GM10266 (cell line): ENCODE results near the gene TRIM29.

Experiments
- DNase-seq: peaks from one replicate; pipeline ENCODE4 v3.0.0; 2012; ENCODE audit errors: extremely low spot score
- TF ChIP-seq, protein P1 (sequence below): IDR thresholded peaks from 2 replicates; pipeline ENCODE4 v1.5.1; 2012; ENCODE audit warnings: mild to moderate bottlenecking, low read depth; ENCODE audit not compliant: control insufficient read depth, insufficient read depth; ENCODE audit errors: missing control alignments

The TRIM29 gene

GRCh38 chr11:120130176-120130980 lies 7.5 kb downstream of the TRIM29 start:
- DNase-seq = no peak
- TF ChIP-seq, protein P1, sequence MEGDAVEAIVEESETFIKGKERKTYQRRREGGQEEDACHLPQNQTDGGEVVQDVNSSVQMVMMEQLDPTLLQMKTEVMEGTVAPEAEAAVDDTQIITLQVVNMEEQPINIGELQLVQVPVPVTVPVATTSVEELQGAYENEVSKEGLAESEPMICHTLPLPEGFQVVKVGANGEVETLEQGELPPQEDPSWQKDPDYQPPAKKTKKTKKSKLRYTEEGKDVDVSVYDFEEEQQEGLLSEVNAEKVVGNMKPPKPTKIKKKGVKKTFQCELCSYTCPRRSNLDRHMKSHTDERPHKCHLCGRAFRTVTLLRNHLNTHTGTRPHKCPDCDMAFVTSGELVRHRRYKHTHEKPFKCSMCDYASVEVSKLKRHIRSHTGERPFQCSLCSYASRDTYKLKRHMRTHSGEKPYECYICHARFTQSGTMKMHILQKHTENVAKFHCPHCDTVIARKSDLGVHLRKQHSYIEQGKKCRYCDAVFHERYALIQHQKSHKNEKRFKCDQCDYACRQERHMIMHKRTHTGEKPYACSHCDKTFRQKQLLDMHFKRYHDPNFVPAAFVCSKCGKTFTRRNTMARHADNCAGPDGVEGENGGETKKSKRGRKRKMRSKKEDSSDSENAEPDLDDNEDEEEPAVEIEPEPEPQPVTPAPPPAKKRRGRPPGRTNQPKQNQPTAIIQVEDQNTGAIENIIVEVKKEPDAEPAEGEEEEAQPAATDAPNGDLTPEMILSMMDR = no peak

DNA sequence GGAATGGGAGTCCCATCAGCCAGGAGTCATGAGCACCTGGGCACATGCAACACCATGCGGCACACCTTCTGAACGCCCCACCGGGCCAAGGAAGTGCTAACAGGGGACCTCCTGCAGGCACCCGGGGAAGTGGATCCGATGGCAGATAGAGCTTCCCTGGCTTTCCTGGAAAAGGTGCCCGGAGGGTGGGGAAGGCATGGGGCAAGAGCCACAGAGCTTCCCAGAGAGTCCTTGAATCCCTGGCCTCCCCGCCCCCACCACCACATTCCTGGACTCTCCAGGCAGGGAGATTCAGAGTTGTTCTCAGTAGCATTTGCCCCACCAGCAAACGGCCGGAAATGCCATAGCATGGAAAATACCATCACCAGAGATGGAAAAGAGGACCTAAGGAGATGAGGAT lies 8.3 kb downstream of the TRIM29 start:
- TF ChIP-seq, protein P1 = no peak
- no peak for DNase-seq

- TF ChIP-seq, protein P1 = no peak
- no peak for DNase-seq
Measured at GRCh38 chr11:120128392-120129119, 9.4 kb downstream of the TRIM29 start.

- TF ChIP-seq, protein P1 = no peak
- no peak for DNase-seq
Measured at GRCh38 chr11:120127236-120127635, 10.7 kb downstream of the TRIM29 start.

DNA sequence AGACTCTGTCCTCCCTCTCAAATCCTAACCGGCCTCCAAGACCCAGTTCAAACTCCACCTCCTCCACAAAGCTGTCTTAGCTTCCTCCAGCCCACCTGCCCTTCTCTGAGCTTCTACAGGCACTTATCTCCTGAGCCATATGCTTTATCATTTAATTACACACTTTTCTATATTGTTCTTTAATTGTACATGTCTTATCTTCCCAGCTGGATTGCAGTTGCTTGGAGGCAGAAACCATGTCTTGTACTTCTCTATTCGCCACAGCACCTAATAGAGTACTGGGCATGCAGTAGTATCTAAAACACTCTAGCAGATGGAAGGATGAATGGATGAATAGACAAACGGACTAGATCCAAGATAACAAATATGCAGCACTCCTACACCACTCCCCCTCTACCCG lies 11.3 kb downstream of the TRIM29 start:
- DNase-seq = no peak
- TF ChIP-seq, protein P1 = no peak

DNA sequence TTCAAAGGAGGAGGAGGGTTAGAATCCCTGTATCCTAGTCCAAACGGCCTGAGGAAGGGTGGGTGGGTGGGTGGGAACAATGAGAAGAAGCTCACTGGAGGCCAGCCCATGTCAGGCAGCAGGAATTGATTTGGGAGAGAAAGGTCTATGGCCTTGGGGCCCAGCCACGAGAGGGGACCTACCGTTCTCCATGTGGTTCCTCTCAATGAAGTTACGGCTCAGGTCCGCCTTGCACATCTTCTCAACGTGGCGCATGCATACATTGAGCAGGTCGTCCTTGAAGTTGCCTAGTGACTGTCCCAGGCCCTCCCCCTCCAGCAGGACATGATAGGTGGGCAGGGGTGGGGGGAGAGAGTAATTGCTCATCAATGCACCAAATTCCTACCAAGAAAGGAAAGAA lies 12.4 kb downstream of the TRIM29 start:
- TF ChIP-seq, protein P1 = no peak
- DNase-seq = no peak

DNA sequence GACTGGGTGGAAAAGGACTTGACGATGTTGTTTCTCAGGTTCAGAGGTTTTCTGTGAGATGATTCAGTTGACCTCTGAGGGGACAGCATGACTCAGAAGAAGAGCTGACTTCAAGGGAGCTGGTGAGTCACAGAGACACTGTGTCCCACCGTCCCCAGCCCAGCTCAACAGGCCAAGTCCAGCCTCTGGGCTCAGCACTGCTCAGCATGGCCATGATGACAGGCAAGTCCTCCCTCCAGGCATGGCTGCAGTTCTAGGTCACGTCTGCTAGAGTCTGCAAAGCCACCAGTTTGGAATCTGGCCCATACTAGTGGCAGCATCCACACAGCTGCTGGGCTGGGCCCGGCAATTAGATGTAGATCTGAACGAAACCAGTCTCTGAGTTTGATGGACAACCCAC lies 12.9 kb downstream of the TRIM29 start:
- DNase-seq = no peak
- TF ChIP-seq, protein P1 = no peak
